HepG2 (cell line): ENCODE results near the gene PIGX.

Source experiments
- ASH2L ChIP-seq: fragments of 300-600, 200-600 bp; sonication (generic); IDR thresholded peaks from 2 replicates; pipeline ENCODE4 v1.7.0; 2017; ENCODE audit warnings: low read depth, mild to moderate bottlenecking, moderate library complexity, mixed read lengths, low read length; ENCODE audit not compliant: insufficient read length
- CTCF ChIP-seq: sonication (generic); formaldehyde crosslinking; IDR thresholded peaks from 2 replicates; pipeline ENCODE4 v1.5.0; 2020; ENCODE audit warnings: mild to moderate bottlenecking, missing genetic modification reagents, moderate library complexity
- GABPA ChIP-seq, 2 experiments: IDR thresholded peaks; 2 replicates each; pipeline ENCODE4 v1.6.1; 2011 to 2016; ENCODE audit warnings: low read depth in 2 of 2, low read length in 1 of 2, missing biosample characterization in 1 of 2, missing genetic modification characterization in 1 of 2
- KLF9 ChIP-seq: IDR thresholded peaks from 2 replicates; pipeline ENCODE4 v1.6.1; 2016; ENCODE audit warnings: low read depth
- MAFF ChIP-seq: IDR thresholded peaks from 2 replicates; pipeline ENCODE4 v1.6.1; 2011; ENCODE audit warnings: low read depth, low read length, improper control_type of control experiment
- NCOR1 ChIP-seq: fragments of 200-600 bp; sonication (generic); IDR thresholded peaks from 2 replicates; pipeline ENCODE4 v1.7.0; 2017; ENCODE audit warnings: antibody characterized with exemption, low read length, borderline replicate concordance
- POLR2A ChIP-seq, 2 experiments: IDR thresholded peaks; 2 replicates each; pipeline ENCODE4 v1.6.1; 2011; ENCODE audit warnings: low read depth in 2 of 2, low read length in 2 of 2, mild to moderate bottlenecking in 1 of 2, moderate library complexity in 1 of 2; ENCODE audit not compliant: insufficient read depth in 1 of 2
- ZNF503 ChIP-seq: sonication (generic); formaldehyde crosslinking; IDR thresholded peaks from 2 replicates; pipeline ENCODE4 v1.4.0; 2020; ENCODE audit warnings: missing genetic modification reagents
- TF ChIP-seq, protein P1 (sequence below): sonication (generic); formaldehyde crosslinking; conservative IDR thresholded peaks from 2 replicates; pipeline ENCODE4 v1.8.0; 2022; ENCODE audit warnings: low read depth, missing genetic modification reagents

GRCh38 chr3:196736670-196737374 is 24.6 kb downstream of the PIGX start:
- TF ChIP-seq KLF9 (CRISPR knock-in tag): no peak
- no peak for TF ChIP-seq ZNF503 (CRISPR knock-in tag)
- TF ChIP-seq CTCF (CRISPR knock-in tag): no peak
- TF ChIP-seq GABPA (IDR thresholded peaks at IDR 0.05; ENCODE audit: low read depth, low read length): no peak
- TF ChIP-seq GABPA (CRISPR knock-in tag; IDR thresholded peaks at IDR 0.05; ENCODE audit: low read depth): no peak
- TF ChIP-seq MAFF: no peak
- TF ChIP-seq NCOR1: no peak
- TF ChIP-seq, protein P1, sequence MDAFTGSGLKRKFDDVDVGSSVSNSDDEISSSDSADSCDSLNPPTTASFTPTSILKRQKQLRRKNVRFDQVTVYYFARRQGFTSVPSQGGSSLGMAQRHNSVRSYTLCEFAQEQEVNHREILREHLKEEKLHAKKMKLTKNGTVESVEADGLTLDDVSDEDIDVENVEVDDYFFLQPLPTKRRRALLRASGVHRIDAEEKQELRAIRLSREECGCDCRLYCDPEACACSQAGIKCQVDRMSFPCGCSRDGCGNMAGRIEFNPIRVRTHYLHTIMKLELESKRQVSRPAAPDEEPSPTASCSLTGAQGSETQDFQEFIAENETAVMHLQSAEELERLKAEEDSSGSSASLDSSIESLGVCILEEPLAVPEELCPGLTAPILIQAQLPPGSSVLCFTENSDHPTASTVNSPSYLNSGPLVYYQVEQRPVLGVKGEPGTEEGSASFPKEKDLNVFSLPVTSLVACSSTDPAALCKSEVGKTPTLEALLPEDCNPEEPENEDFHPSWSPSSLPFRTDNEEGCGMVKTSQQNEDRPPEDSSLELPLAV (CRISPR knock-in tag): no peak
- TF ChIP-seq POLR2A (IDR thresholded peaks at IDR 0.05; ENCODE audit: insufficient read depth in 1 of 2, low read depth in 2 of 2, low read length in 2 of 2): no peak
- no peak for TF ChIP-seq ASH2L
